Parathyroid adenoma (tissue), 2 donors: ENCODE data around the gene ZNF83.
"Not testable (repeated sequence)": the region's sequence is repeated elsewhere in the genome, so short reads cannot be mapped to it uniquely, and the experiment has no call there.

Source experiments
- H2AFZ ChIP-seq: fragments of 300-600 bp; sonication (generic); one replicate; pipeline ENCODE4 v1.7.0; 2017; ENCODE audit warnings: antibody characterized with exemption, mild to moderate bottlenecking
- H3K27ac ChIP-seq: fragments of 300-600 bp; sonication (generic); one replicate; pipeline ENCODE4 v1.7.0; 2017
- H3K27me3 ChIP-seq: fragments of 300-600 bp; sonication (generic); one replicate; pipeline ENCODE4 v1.7.0; 2017; ENCODE audit warnings: low read length; ENCODE audit not compliant: control insufficient read depth, insufficient read depth
- H3K36me3 ChIP-seq: fragments of 300-600 bp; sonication (generic); one replicate; pipeline ENCODE4 v1.7.0; 2017; ENCODE audit warnings: low read length; ENCODE audit not compliant: control insufficient read depth, insufficient read depth
- H3K4me1 ChIP-seq: fragments of 300-600 bp; sonication (generic); one replicate; pipeline ENCODE4 v1.7.0; 2017; ENCODE audit warnings: control low read depth
- H3K4me2 ChIP-seq: fragments of 300-600 bp; sonication (generic); one replicate; pipeline ENCODE4 v1.7.0; 2017; ENCODE audit warnings: low read length
- H3K4me3 ChIP-seq: fragments of 300-600 bp; sonication (generic); one replicate; pipeline ENCODE4 v1.7.0; 2017; ENCODE audit warnings: low read depth, low read length
- H3K79me2 ChIP-seq: fragments of 300-600 bp; sonication (generic); one replicate; pipeline ENCODE4 v1.7.0; 2017; ENCODE audit warnings: control low read depth
- H3K9ac ChIP-seq: fragments of 300-600 bp; sonication (generic); one replicate; pipeline ENCODE4 v1.7.0; 2017; ENCODE audit warnings: mild to moderate bottlenecking
- H3K9me3 ChIP-seq: fragments of 300-600 bp; sonication (generic); one replicate; pipeline ENCODE4 v1.7.0; 2017; ENCODE audit warnings: low read length; ENCODE audit not compliant: control insufficient read depth
- TF ChIP-seq, protein P1 (sequence below): fragments of 300-600 bp; sonication (generic); IDR thresholded peaks from one replicate; pipeline ENCODE4 v1.7.0; 2017; ENCODE audit warnings: antibody characterized with exemption, mild to moderate bottlenecking
- donor health status: primary hyperparathyroidism.

The ZNF83 gene

DNA sequence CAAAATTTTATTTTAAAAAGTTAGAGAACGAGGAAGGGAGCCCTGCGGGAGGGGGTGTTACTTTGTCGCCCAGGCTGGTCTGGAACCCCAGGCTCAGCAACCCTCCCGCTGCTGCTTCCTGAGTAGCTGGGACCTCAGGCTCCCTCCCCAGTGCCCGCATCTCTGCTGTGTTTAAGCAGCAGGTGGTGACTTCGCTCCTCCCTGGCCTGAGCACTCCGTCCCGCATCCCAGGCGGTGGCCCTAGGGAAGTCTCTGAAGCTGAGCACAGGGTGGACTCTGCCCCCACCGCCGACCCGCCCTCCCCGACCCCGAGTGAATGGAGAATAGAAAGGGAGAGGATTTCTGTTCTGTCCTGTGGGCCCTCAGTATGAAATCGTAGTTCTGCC is 37.5 kb downstream of the ZNF83 start:
- Histone ChIP-seq H3K4me1 (no peaks in the 10 kb centered on the region), H3K79me2 (no peaks in the 10 kb centered on the region), H3K4me2 (peak overlapping the region; percentile 99), H3K27ac (no peak overlapping the region), H3K4me3 (peak overlapping the region; percentile 76), H3K9ac (no peak overlapping the region), H2AFZ (peak overlapping the region; percentile 89), H3K9me3 (no peaks in the 10 kb centered on the region), H3K27me3 (no peaks in the 10 kb centered on the region), H3K36me3 (no peaks in the 10 kb centered on the region)
- TF ChIP-seq, protein P1, sequence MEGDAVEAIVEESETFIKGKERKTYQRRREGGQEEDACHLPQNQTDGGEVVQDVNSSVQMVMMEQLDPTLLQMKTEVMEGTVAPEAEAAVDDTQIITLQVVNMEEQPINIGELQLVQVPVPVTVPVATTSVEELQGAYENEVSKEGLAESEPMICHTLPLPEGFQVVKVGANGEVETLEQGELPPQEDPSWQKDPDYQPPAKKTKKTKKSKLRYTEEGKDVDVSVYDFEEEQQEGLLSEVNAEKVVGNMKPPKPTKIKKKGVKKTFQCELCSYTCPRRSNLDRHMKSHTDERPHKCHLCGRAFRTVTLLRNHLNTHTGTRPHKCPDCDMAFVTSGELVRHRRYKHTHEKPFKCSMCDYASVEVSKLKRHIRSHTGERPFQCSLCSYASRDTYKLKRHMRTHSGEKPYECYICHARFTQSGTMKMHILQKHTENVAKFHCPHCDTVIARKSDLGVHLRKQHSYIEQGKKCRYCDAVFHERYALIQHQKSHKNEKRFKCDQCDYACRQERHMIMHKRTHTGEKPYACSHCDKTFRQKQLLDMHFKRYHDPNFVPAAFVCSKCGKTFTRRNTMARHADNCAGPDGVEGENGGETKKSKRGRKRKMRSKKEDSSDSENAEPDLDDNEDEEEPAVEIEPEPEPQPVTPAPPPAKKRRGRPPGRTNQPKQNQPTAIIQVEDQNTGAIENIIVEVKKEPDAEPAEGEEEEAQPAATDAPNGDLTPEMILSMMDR, result no peak

DNA sequence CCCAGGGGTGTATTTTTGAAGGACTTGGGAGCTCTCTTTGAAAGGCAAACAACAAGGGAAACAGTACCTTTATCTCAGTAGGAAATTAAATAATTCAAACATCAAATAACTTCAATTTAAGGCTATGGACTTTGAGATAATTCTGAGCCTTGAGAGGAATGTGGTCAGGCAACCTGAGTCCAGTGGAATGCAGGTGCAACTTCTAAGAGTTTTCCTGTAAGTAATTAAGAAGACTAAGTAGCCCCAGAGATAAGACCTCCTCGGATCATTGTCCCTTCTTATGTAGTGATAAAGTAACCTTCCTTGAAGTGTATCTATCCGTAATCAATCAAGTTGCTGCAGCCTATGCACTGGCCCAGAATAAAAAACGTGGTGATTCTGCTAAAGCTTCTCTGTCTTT is 38.9 kb downstream of the ZNF83 start:
- Histone ChIP-seq H2AFZ (no peak overlapping the region), H3K36me3 (no peaks in the 10 kb centered on the region), H3K4me2 (no peak overlapping the region), H3K9ac (no peak overlapping the region), H3K79me2 (no peaks in the 10 kb centered on the region), H3K27me3 (no peaks in the 10 kb centered on the region), H3K4me3 (no peak overlapping the region), H3K9me3 (no peaks in the 10 kb centered on the region), H3K4me1 (no peaks in the 10 kb centered on the region), H3K27ac (no peak overlapping the region)
- TF ChIP-seq, protein P1, result no peak

DNA sequence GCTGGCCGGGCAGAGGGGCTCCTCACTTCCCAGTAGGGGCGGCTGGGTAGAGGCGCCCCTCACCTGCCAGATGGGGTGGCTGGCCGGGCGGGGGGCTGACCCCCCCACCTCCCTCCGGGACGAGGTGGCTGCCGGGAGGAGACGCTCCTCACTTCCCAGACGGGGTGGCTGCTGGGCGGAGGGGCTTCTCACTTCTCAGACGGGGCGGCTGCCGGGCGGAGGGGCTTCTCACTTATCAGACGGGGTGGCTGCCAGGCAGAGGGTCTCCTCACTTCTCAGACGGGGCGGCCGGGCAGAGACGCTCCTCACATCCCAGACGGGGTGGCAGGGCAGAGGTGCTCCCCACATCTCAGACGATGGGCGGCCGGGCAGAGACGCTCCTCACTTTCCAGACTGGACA is 44.7 kb downstream of the ZNF83 start:
- H3K79me2 ChIP-seq, H3K4me1 ChIP-seq, H3K4me3 ChIP-seq, H3K27ac ChIP-seq, H3K9me3 ChIP-seq, H3K27me3 ChIP-seq, H3K4me2 ChIP-seq, H3K9ac ChIP-seq, H3K36me3 ChIP-seq, H2AFZ ChIP-seq: not testable (repeated sequence)

DNA sequence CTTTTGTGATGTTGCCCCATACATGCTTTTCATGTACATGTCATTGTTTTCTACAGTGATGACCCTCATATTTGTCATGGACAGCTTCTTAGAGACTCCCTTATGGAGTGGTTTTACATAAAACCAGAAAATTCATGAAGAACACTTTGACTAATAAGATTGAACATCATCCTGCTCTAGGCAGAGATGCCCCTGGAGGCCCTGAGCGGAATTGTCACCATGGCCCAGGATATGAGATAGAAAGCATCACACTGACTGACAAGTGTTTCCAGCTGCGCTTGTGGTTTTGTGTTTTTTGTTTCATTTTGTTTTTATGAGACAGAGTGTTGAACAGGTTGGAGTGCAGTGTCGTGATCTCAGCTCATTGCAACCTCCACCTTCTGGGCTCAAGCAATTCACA is 45.9 kb downstream of the ZNF83 start:
- Histone ChIP-seq H3K27ac (no peak overlapping the region), H3K27me3 (no peaks in the 10 kb centered on the region), H3K9ac (no peak overlapping the region), H3K4me2 (no peak overlapping the region), H3K4me3 (no peak overlapping the region), H3K4me1 (no peaks in the 10 kb centered on the region), H3K9me3 (no peaks in the 10 kb centered on the region), H3K36me3 (no peaks in the 10 kb centered on the region), H2AFZ (no peak overlapping the region), H3K79me2 (no peaks in the 10 kb centered on the region)
- TF ChIP-seq, protein P1, result no peak

DNA sequence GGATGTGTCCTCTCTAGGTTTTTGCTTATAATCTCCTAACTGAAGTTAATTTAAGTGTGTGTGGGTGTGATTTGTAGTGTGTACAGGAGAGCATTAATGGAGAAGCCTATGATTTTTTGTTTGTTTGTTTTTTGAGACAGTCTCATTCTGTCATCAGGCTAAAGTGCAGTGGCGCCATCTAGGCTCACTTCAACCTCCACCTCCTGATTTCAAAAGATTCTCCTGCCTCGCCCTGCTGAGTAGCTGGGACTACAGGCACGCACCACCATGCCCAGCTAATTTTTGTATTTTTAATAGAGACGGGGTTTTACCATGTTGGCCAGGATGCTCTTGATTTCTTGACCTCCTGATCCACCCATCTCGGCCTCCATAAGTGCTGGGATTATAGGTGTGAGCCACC is 47.4 kb downstream of the ZNF83 start:
- Histone ChIP-seq H3K9ac (no peak overlapping the region), H2AFZ (no peak overlapping the region), H3K4me3 (no peak overlapping the region), H3K9me3 (no peaks in the 10 kb centered on the region), H3K27ac (no peak overlapping the region), H3K27me3 (no peaks in the 10 kb centered on the region), H3K4me2 (no peak overlapping the region), H3K36me3 (no peaks in the 10 kb centered on the region), H3K4me1 (no peaks in the 10 kb centered on the region), H3K79me2 (no peaks in the 10 kb centered on the region)
- TF ChIP-seq, protein P1, result no peak
